ENCODE data around the gene C4orf50.

DNA sequence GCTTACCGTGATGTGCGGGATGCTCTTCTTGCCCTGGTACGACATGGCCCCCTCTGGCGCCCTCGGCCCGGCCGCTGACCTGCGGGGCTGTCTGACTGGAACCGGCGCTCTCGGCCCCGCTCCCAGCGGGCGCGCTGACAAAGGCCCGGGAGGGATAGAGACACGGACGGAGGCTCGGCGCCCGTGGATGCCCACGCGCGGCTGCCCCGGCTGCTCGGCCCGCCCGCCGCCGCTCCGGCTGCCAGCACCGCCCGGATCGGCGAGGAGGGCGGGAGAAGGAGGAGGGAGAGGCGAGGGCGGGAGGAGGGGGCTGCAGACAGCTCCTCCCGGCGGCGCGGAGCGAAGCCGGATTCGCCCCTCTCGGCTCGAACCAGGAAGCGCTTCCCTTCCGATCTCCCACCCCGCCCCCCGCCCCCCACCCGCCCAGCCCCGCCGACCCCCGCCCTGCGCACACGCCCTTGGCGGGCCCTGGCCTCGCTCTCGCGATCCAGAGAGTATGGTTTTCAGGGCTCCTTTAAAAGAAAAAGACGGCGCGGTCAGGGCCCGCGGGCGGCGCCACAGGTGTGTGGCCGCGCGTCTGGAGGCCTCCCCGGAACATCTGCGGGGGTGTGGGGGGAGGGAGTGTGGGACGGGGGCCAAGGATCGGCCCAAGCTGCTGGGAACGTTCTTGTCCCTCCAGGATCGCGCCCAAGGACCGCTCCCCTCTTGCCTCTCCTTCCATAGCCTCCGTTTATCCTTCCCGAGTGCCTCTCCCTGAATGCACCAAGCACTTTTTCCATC is 129.8 kb downstream of the C4orf50 start:
- peak; percentile 93 for TF ChIP-seq POLR2AphosphoS5 (IDR thresholded peaks at IDR 0.05)
- TF ChIP-seq, protein P1, sequence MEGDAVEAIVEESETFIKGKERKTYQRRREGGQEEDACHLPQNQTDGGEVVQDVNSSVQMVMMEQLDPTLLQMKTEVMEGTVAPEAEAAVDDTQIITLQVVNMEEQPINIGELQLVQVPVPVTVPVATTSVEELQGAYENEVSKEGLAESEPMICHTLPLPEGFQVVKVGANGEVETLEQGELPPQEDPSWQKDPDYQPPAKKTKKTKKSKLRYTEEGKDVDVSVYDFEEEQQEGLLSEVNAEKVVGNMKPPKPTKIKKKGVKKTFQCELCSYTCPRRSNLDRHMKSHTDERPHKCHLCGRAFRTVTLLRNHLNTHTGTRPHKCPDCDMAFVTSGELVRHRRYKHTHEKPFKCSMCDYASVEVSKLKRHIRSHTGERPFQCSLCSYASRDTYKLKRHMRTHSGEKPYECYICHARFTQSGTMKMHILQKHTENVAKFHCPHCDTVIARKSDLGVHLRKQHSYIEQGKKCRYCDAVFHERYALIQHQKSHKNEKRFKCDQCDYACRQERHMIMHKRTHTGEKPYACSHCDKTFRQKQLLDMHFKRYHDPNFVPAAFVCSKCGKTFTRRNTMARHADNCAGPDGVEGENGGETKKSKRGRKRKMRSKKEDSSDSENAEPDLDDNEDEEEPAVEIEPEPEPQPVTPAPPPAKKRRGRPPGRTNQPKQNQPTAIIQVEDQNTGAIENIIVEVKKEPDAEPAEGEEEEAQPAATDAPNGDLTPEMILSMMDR (IDR thresholded peaks at IDR 0.05; ENCODE audit: poor library complexity, severe bottlenecking): peak; percentile 55
- peak; percentile 34 for TF ChIP-seq RAD21 (conservative IDR thresholded peaks at IDR 0.05)
- no peak for TF ChIP-seq EZH2 (IDR thresholded peaks at IDR 0.05; ENCODE audit: borderline replicate concordance, insufficient read depth, low read length, poor library complexity, severe bottlenecking)
